T-helper 17 cell (primary cell): ENCODE measurements around the gene GJC2. TPM values are rescaled to one million over a fixed set of nuclear protein-coding genes. Genes with fewer than 3 reads are reported as not detected.
A peak's percentile ranks its signal among the peaks of the same experiment; 100 is the strongest.
"Not testable (repeated sequence)": the region's sequence is repeated elsewhere in the genome, so short reads cannot be mapped to it uniquely, and the experiment has no call there.

Experiments used
- ATAC-seq: fragments of 150-1000 bp; cut with Tn5 transposase; 2 replicates; pipeline ENCODE4 v1.10.0; 2021; ENCODE audit warnings: mild to moderate bottlenecking, moderate library complexity
- DNase-seq, 3 donors: peaks; one replicate each; pipeline versions ENCODE4 v3.0.0 to v3.0.0-alpha.2; 2020 to 2021
- H3K9me3 ChIP-seq: one replicate; pipeline ENCODE4 v1.7.0; 2013; ENCODE audit warnings: low read length, mild to moderate bottlenecking; ENCODE audit not compliant: control insufficient read depth, poor library complexity, severe bottlenecking
- H3K27ac Mint-ChIP-seq: one replicate; pipeline ENCODE4 v1.8.0; 2022; ENCODE audit warnings: mild to moderate bottlenecking, moderate library complexity, mixed read lengths
- H3K27me3 Mint-ChIP-seq: one replicate; pipeline ENCODE4 v1.8.0; 2022; ENCODE audit warnings: mixed read lengths
- H3K36me3 Mint-ChIP-seq: one replicate; pipeline ENCODE4 v1.8.0; 2022; ENCODE audit warnings: low read depth, mixed read lengths
- H3K4me1 Mint-ChIP-seq: one replicate; pipeline ENCODE4 v1.8.0; 2022; ENCODE audit warnings: mild to moderate bottlenecking, mixed read lengths
- H3K4me3 Mint-ChIP-seq: one replicate; pipeline ENCODE4 v1.8.0; 2022; ENCODE audit warnings: mild to moderate bottlenecking, moderate library complexity, mixed read lengths
- total RNA-seq, 4 donors: library from RNA in 2 of 4; stranded (reverse) in 2 of 4; gene quantifications; one replicate each; pipeline ENCODE4 v1.2.3 and lab custom pipeline; 2022 to 2026

Gene GJC2
- total RNA-seq, 2 donors from 2014 or later = 0.94 to 1.9 TPM

DNA sequence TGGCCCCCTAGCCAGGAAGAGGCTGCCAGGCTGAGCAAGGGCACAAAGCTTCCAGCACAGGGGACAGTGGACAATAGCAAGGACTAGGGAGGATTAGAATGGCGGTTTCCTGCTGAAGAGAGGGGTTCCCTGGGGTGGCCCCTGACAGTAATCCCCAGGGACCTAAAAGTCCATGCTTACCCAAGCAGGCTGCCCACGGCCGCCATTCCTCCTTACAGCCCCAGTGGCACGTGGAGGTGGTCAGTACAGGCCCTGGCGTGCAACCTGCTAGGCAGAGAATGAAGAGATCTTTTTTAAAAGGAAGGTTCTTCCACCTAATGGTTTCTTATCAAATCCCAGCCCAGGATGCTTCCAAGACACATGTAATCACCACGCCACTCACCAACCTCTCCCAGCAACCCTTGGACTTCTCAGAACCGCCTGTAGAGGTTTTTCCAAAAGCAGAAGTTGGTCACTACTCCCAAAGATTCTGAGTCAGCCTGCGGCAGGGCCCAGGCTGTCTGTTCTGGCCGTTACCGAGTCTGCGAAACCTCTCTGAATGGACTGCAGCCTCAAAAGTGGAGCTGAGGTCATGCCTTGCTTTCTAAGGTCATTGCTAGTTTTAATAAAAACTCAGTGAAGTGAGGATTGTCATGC is 41.6 kb upstream of the GJC2 start:
- Mint-ChIP-seq H3K4me3 (peak overlapping the region; percentile 95), H3K36me3 (no peaks in the 10 kb centered on the region), H3K27me3 (no peaks in the 10 kb centered on the region), H3K27ac (no peak overlapping the region), H3K4me1 (peaks cover 11% of the 10 kb centered on the region)
- no peaks in the 10 kb centered on the region for H3K9me3 ChIP-seq
- ATAC-seq = no peak
- no peak for DNase-seq

- DNase-seq = no peak
- no peak for ATAC-seq
- no peaks in the 10 kb centered on the region for H3K36me3 Mint-ChIP-seq
- H3K4me1 Mint-ChIP-seq = peaks cover 8% of the 10 kb centered on the region
- H3K4me3 Mint-ChIP-seq = peak overlapping the region; percentile 95
- peak overlapping the region; percentile 85 for H3K27ac Mint-ChIP-seq
- no peaks in the 10 kb centered on the region for H3K9me3 ChIP-seq
- no peaks in the 10 kb centered on the region for H3K27me3 Mint-ChIP-seq
These were observed 41.0 kb upstream of the GJC2 start for GRCh38 chr1:228108742-228109072.

- H3K27me3 Mint-ChIP-seq = no peaks in the 10 kb centered on the region
- peak within 1 kb of the TSS; percentile 95 for H3K4me3 Mint-ChIP-seq
- H3K4me1 Mint-ChIP-seq = peaks cover 8% of the 10 kb centered on the region
- no peaks in the 10 kb centered on the region for H3K36me3 Mint-ChIP-seq
- peak; percentile 98 to 99 (median 99) for DNase-seq
- H3K27ac Mint-ChIP-seq = peak within 1 kb of the TSS; percentile 85
- ATAC-seq = peak; percentile 97
- no peaks in the 10 kb centered on the region for H3K9me3 ChIP-seq
These were observed 40.4 kb upstream of the GJC2 start, which contains the start of gene MRPL55 for GRCh38 chr1:228109073-228109961. Gene MRPL55 (minus strand): TSS chr1:228109299. CDS start chr1:228108260, 1,039 bp downstream.

DNA sequence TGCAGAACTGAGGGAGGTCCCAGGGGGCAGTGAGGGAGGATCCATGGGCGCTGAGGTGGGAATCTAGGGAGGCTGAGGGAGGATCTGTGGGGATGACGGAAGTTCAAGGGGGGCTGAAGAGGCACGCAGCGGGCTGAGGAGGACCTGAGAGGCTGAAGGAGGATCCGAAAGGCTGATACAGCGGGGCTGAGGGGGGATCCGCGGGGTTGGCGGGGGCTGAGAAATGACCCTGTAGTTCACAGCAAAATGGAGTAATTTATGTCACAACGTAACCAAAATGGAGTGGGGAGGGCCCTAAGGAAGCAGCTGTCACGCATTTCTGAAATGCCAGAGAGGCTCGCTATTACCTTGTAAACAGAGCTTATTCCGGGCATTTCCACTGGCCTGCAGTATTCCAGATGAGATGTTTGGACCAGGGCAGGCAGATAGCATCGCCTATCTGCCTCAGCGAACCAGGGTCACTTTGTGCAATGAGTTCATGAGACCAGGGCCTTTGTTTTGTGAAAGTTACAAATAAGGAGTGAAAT is 39.7 kb upstream of the GJC2 start:
- Mint-ChIP-seq H3K27me3 (no peaks in the 10 kb centered on the region), H3K27ac (peak overlapping the region; percentile 85), H3K4me1 (peaks cover 8% of the 10 kb centered on the region), H3K36me3 (no peaks in the 10 kb centered on the region), H3K4me3 (peak overlapping the region; percentile 95)
- ATAC-seq = no peak
- no peaks in the 10 kb centered on the region for H3K9me3 ChIP-seq
- no peak for DNase-seq

GRCh38 chr1:228110556-228110955 is 39.2 kb upstream of the GJC2 start:
- H3K4me3 Mint-ChIP-seq = no peak overlapping the region
- H3K27ac Mint-ChIP-seq = peak overlapping the region; percentile 85
- ATAC-seq (no peak), DNase-seq (no peak)
- no peaks in the 10 kb centered on the region for H3K27me3 Mint-ChIP-seq
- no peaks in the 10 kb centered on the region for H3K9me3 ChIP-seq
- H3K36me3 Mint-ChIP-seq = no peaks in the 10 kb centered on the region
- peaks cover 8% of the 10 kb centered on the region for H3K4me1 Mint-ChIP-seq

DNA sequence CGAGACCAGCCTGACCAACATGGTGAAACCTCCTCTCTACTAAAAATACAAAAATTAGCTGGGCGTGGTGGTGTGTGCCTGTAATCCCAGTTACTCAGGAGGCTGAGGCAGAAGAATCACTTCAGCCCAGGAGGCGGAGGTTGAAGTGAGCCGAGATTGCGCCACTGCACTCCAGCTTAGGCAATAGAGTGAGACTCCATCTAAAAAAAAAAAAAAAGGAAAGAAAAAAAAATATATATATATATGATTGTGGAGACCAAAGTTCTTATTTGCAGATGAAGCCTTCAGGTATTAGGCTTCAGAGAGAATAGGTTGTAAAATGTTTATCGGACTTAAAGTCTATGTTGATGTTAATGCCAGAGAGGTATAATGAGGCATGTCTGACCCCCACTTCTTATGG is 38.4 kb upstream of the GJC2 start:
- peak overlapping the region; percentile 85 for H3K27ac Mint-ChIP-seq
- H3K27me3 Mint-ChIP-seq, H3K4me3 Mint-ChIP-seq, H3K36me3 Mint-ChIP-seq, DNase-seq, ATAC-seq, H3K4me1 Mint-ChIP-seq, H3K9me3 ChIP-seq: not testable (repeated sequence)

- H3K27ac Mint-ChIP-seq = no peak overlapping the region
- H3K36me3 Mint-ChIP-seq = no peaks in the 10 kb centered on the region
- DNase-seq (no peak), ATAC-seq (no peak)
- H3K9me3 ChIP-seq = no peaks in the 10 kb centered on the region
- H3K4me3 Mint-ChIP-seq = no peak overlapping the region
- no peaks in the 10 kb centered on the region for H3K27me3 Mint-ChIP-seq
- peaks cover 8% of the 10 kb centered on the region for H3K4me1 Mint-ChIP-seq
These were observed 37.6 kb upstream of the GJC2 start for GRCh38 chr1:228112167-228112566.

- Mint-ChIP-seq H3K36me3 (no peaks in the 10 kb centered on the region), H3K4me3 (no peak overlapping the region), H3K27ac (no peak overlapping the region), H3K27me3 (no peaks in the 10 kb centered on the region), H3K4me1 (peaks cover 8% of the 10 kb centered on the region)
- no peaks in the 10 kb centered on the region for H3K9me3 ChIP-seq
- DNase-seq (no peak), ATAC-seq (no peak)
These were observed 37.1 kb upstream of the GJC2 start for GRCh38 chr1:228112617-228113016.

DNA sequence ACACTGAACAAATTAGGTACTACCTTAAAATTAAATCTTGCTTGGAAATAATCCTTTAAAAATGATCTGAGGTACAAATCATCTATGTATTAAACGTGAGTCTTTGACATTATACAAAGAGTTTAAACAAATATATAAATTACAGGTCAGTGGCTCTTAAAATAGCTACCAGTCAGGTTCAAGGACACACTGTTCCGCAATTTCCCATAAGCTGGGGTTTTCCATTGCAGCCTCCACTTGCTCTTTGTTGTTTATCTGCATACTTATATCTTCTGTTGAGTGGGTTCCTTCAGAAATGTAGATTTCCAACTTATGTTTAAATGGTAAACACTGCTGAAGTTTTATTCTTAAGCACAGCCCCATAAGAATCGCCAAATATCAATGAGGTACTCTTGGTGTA is 34.9 kb upstream of the GJC2 start:
- ATAC-seq = no peak
- no peaks in the 10 kb centered on the region for H3K27me3 Mint-ChIP-seq
- peaks cover 2% of the 10 kb centered on the region for H3K4me1 Mint-ChIP-seq
- H3K27ac Mint-ChIP-seq = no peak overlapping the region
- DNase-seq = no peak
- no peaks in the 10 kb centered on the region for H3K36me3 Mint-ChIP-seq
- H3K4me3 Mint-ChIP-seq = no peak overlapping the region
- no peaks in the 10 kb centered on the region for H3K9me3 ChIP-seq

DNA sequence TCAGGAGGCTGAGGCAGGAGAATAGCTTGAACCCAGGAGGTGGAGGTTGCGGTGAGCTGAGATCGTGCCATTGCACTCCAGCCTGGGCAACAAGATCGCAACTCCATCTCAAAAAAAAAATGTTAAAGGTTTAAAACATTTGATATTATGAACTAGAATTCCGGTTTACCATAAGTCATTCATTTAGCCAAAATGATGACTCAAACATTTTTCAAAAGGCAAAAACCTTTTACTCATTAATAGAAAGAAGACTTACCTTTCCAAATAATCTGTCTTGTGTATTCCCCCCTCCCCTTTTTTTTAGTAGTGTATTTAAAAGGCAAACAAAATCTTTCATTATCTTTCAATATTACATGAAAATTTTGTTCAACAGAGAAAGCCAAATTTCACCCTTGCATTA is 32.4 kb upstream of the GJC2 start:
- Mint-ChIP-seq H3K36me3 (no peaks in the 10 kb centered on the region), H3K4me1 (peaks cover 3% of the 10 kb centered on the region), H3K27ac (no peak overlapping the region), H3K4me3 (no peak overlapping the region), H3K27me3 (peaks cover 2% of the 10 kb centered on the region)
- DNase-seq (no peak), ATAC-seq (no peak)
- no peaks in the 10 kb centered on the region for H3K9me3 ChIP-seq

DNA sequence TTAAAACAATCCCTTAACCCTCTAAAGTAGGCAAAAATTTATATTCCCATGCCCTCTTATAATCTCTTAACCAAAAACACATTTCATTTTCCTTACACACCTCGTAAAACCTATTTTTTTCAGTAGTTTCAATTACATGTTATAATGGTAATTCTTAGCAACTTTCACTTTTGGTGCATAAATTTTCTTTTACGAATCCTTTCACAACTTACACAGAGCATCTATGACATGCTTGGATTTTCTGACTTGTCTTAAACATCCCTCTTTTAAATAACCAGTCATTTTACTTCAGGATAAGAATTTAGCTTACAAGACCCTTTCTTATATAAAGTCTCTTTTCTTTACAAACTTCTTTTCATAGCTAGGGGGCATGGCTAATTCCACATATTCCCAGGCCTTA is 31.7 kb upstream of the GJC2 start:
- peaks cover 6% of the 10 kb centered on the region for H3K27me3 Mint-ChIP-seq
- no peak for DNase-seq
- H3K36me3 Mint-ChIP-seq = no peaks in the 10 kb centered on the region
- no peak overlapping the region for H3K4me3 Mint-ChIP-seq
- H3K27ac Mint-ChIP-seq = no peak overlapping the region
- H3K4me1 Mint-ChIP-seq = peaks cover 3% of the 10 kb centered on the region
- H3K9me3 ChIP-seq = no peaks in the 10 kb centered on the region
- no peak for ATAC-seq

DNA sequence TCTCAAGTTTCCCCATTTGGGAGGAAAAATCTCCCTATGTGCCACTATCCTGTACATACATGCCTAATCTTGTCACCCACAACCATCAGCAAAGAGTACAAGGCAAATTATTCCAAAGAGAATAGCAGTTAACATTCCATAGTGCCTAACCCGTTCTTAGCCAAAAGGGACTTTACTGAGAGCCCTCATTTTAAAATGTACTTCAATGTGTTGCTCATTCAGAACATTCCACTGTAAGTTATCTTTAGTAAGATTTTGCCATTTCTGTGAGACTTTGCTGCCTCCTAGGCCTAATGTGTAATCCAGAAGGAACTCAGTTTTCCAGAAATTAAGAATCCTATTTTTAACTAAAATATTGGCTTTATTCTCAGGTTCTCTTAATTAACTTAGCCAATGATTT is 29.4 kb upstream of the GJC2 start:
- Mint-ChIP-seq H3K4me3 (no peak overlapping the region), H3K27me3 (peaks cover 14% of the 10 kb centered on the region), H3K4me1 (peaks cover 6% of the 10 kb centered on the region), H3K27ac (no peak overlapping the region), H3K36me3 (peaks cover 2% of the 10 kb centered on the region)
- ATAC-seq (no peak), DNase-seq (no peak)
- H3K9me3 ChIP-seq = no peaks in the 10 kb centered on the region

GRCh38 chr1:228120857-228121489 is 28.8 kb upstream of the GJC2 start:
- peaks cover 6% of the 10 kb centered on the region for H3K4me1 Mint-ChIP-seq
- H3K36me3 Mint-ChIP-seq = peaks cover 2% of the 10 kb centered on the region
- ATAC-seq (peak; percentile 49), DNase-seq (no peak)
- no peaks in the 10 kb centered on the region for H3K9me3 ChIP-seq
- peaks cover 14% of the 10 kb centered on the region for H3K27me3 Mint-ChIP-seq
- no peak overlapping the region for H3K27ac Mint-ChIP-seq
- H3K4me3 Mint-ChIP-seq = no peak overlapping the region
